ENCODE measurements around the gene NCR2. TPM values are rescaled to one million over a fixed set of nuclear protein-coding genes. Genes with fewer than 3 reads are reported as not detected.

NCR2 gene
- total RNA-seq, 1 donor from 2014 or later: not detected

GRCh38 chr6:41321183-41321582 lies 14.2 kb upstream of the NCR2 start:
- Mint-ChIP-seq H3K36me3 (ENCODE audit: insufficient read depth) (no peaks in the 10 kb centered on the region), H3K4me1 (ENCODE audit: low read depth) (peaks cover 2% of the 10 kb centered on the region), H3K4me3 (ENCODE audit: low read depth) (no peak overlapping the region), H3K9me3 (ENCODE audit: low read depth) (no peaks in the 10 kb centered on the region), H3K27ac (no peak overlapping the region), H3K27me3 (peaks cover 48% of the 10 kb centered on the region)
- TF ChIP-seq CTCF (IDR thresholded peaks at IDR 0.05; ENCODE audit: unreplicated experiment): no peak
- DNase-seq (ENCODE audit: low spot score, unreplicated experiment): no peak

- no peaks in the 10 kb centered on the region for H3K36me3 Mint-ChIP-seq (ENCODE audit: insufficient read depth)
- peaks cover 29% of the 10 kb centered on the region for H3K27me3 Mint-ChIP-seq
- no peak for TF ChIP-seq CTCF (IDR thresholded peaks at IDR 0.05; ENCODE audit: unreplicated experiment)
Measured at GRCh38 chr6:41325446-41326066, 9.9 kb upstream of the NCR2 start.

GRCh38 chr6:41326092-41326491 lies 9.3 kb upstream of the NCR2 start:
- H3K27me3 Mint-ChIP-seq: peaks cover 28% of the 10 kb centered on the region
- no peak overlapping the region for H3K4me3 Mint-ChIP-seq (ENCODE audit: low read depth)
- H3K36me3 Mint-ChIP-seq (ENCODE audit: insufficient read depth): no peaks in the 10 kb centered on the region
- no peaks in the 10 kb centered on the region for H3K4me1 Mint-ChIP-seq (ENCODE audit: low read depth)
- no peak for DNase-seq (ENCODE audit: low spot score, unreplicated experiment)
- no peak overlapping the region for H3K27ac Mint-ChIP-seq
- TF ChIP-seq CTCF (IDR thresholded peaks at IDR 0.05; ENCODE audit: unreplicated experiment): no peak
- H3K9me3 Mint-ChIP-seq (ENCODE audit: low read depth): no peaks in the 10 kb centered on the region

More at GRCh38 chr6:41325446-41326066, 9.9 kb upstream of the NCR2 start:
- Mint-ChIP-seq H3K4me3 (ENCODE audit: low read depth) (no peak overlapping the region), H3K27ac (no peak overlapping the region), H3K9me3 (ENCODE audit: low read depth) (no peaks in the 10 kb centered on the region), H3K4me1 (ENCODE audit: low read depth) (no peaks in the 10 kb centered on the region)
- no peak for DNase-seq (ENCODE audit: low spot score, unreplicated experiment)

- Mint-ChIP-seq H3K36me3 (ENCODE audit: insufficient read depth) (no peaks in the 10 kb centered on the region), H3K27me3 (peaks cover 32% of the 10 kb centered on the region), H3K4me3 (ENCODE audit: low read depth) (no peak overlapping the region), H3K9me3 (ENCODE audit: low read depth) (no peaks in the 10 kb centered on the region), H3K4me1 (ENCODE audit: low read depth) (no peaks in the 10 kb centered on the region), H3K27ac (no peak overlapping the region)
- DNase-seq (ENCODE audit: low spot score, unreplicated experiment): no peak
- no peak for TF ChIP-seq CTCF (IDR thresholded peaks at IDR 0.05; ENCODE audit: unreplicated experiment)
Measured at GRCh38 chr6:41327177-41327576, 8.2 kb upstream of the NCR2 start.

GRCh38 chr6:41331401-41332150 lies 3.8 kb upstream of the NCR2 start:
- Mint-ChIP-seq H3K27me3 (peaks cover 32% of the 10 kb centered on the region), H3K9me3 (ENCODE audit: low read depth) (no peaks in the 10 kb centered on the region), H3K36me3 (ENCODE audit: insufficient read depth) (no peaks in the 10 kb centered on the region), H3K27ac (peak overlapping the region; percentile 51), H3K4me1 (ENCODE audit: low read depth) (no peaks in the 10 kb centered on the region), H3K4me3 (ENCODE audit: low read depth) (no peak overlapping the region)
- DNase-seq (ENCODE audit: low spot score, unreplicated experiment): no peak
- TF ChIP-seq CTCF (IDR thresholded peaks at IDR 0.05; ENCODE audit: unreplicated experiment): no peak

All from progenitor cell of endocrine pancreas (in vitro differentiated cells).